ENCODE results near the gene CFAP45. TPM values are rescaled to one million over a fixed set of nuclear protein-coding genes. Genes with fewer than 3 reads are reported as not detected.

The CFAP45 gene
- polyA plus RNA-seq (ENCODE audit: insufficient read length in 3 of 3) = 1 to 10 TPM; 3.2 to 4.1 (median 4.1) TPM

GRCh38 chr1:159900086-159900680 is at the start of gene CFAP45:
Gene CFAP45, minus strand, starts transcription at chr1:159900165. Its CDS starts 67 bp downstream, at chr1:159900098.
- no peak for DNase-seq (ENCODE audit: low read depth in 3 of 3, low spot score in 2 of 3)

- DNase-seq (ENCODE audit: low read depth in 3 of 3, low spot score in 2 of 3) = no peak
Observed at GRCh38 chr1:159949123-159949522, 49.2 kb upstream of the CFAP45 start.

GRCh38 chr1:159947942-159948341 is 48.0 kb upstream of the CFAP45 start:
- DNase-seq (ENCODE audit: low read depth in 3 of 3, low spot score in 2 of 3) = no peak

- DNase-seq (ENCODE audit: low read depth in 3 of 3, low spot score in 2 of 3) = no peak
Observed at GRCh38 chr1:159946242-159947187, 46.5 kb upstream of the CFAP45 start.

- peak in 2 of 3 donors; percentile 75 to 84 for DNase-seq (ENCODE audit: low read depth in 3 of 3, low spot score in 2 of 3)
Observed at GRCh38 chr1:159945483-159946241, 45.7 kb upstream of the CFAP45 start, which contains the start of gene IGSF9. Gene IGSF9, minus strand, starts transcription at chr1:159945613. Its CDS starts 2,159 bp downstream, at chr1:159943454.

- no peak for DNase-seq (ENCODE audit: low read depth in 3 of 3, low spot score in 2 of 3)
Observed at GRCh38 chr1:159944623-159945455, 44.9 kb upstream of the CFAP45 start.

GRCh38 chr1:159943908-159944622 is 44.1 kb upstream of the CFAP45 start:
- DNase-seq (ENCODE audit: low read depth in 3 of 3, low spot score in 2 of 3) = no peak

GRCh38 chr1:159943278-159943640 is 43.3 kb upstream of the CFAP45 start:
- no peak for DNase-seq (ENCODE audit: low read depth in 3 of 3, low spot score in 2 of 3)

GRCh38 chr1:159942632-159943277 is 42.8 kb upstream of the CFAP45 start:
- DNase-seq (ENCODE audit: low read depth in 3 of 3, low spot score in 2 of 3) = no peak

GRCh38 chr1:159941591-159942560 is 41.9 kb upstream of the CFAP45 start:
- DNase-seq (ENCODE audit: low read depth in 3 of 3, low spot score in 2 of 3) = no peak

GRCh38 chr1:159941141-159941540 is 41.2 kb upstream of the CFAP45 start:
- DNase-seq (ENCODE audit: low read depth in 3 of 3, low spot score in 2 of 3) = no peak

GRCh38 chr1:159940006-159940620 is 40.1 kb upstream of the CFAP45 start:
- no peak for DNase-seq (ENCODE audit: low read depth in 3 of 3, low spot score in 2 of 3)

- no peak for DNase-seq (ENCODE audit: low read depth in 3 of 3, low spot score in 2 of 3)
Observed at GRCh38 chr1:159939678-159940002, 39.7 kb upstream of the CFAP45 start.

- no peak for DNase-seq (ENCODE audit: low read depth in 3 of 3, low spot score in 2 of 3)
Observed at GRCh38 chr1:159938905-159939677, 39.1 kb upstream of the CFAP45 start.

GRCh38 chr1:159938211-159938852 is 38.4 kb upstream of the CFAP45 start:
- no peak for DNase-seq (ENCODE audit: low read depth in 3 of 3, low spot score in 2 of 3)

GRCh38 chr1:159937054-159937750 is 37.2 kb upstream of the CFAP45 start:
- DNase-seq (ENCODE audit: low read depth in 3 of 3, low spot score in 2 of 3) = no peak

Data from right renal cortex interstitium (tissue), 3 donors.